Left ventricle myocardium superior (tissue), 1 donor: ENCODE results near the gene PCDH1. TPM values are rescaled to one million over a fixed set of nuclear protein-coding genes. Genes with fewer than 3 reads are reported as not detected.

Experiments used
- ATAC-seq: fragments of 200-7000 bp; cut with Tn5 transposase; one replicate; pipeline ENCODE4 v1.9.1; 2020; ENCODE audit warnings: mild to moderate bottlenecking, moderate library complexity
- DNase-seq: peaks from one replicate; pipeline ENCODE4 v3.0.0-alpha.2; 2020
- intact Hi-C: fragments of 100-400 bp; cut with micrococcal nuclease; formaldehyde crosslinking; loops from one replicate; pipeline ENCODE4 v1.11.0; 2022
- total RNA-seq: library from RNA; stranded (reverse); fragmentation: NEBNext Ultra II Directional; extraction: Animal tissue kit (Norgen Biotek cat#: 25700); gene quantifications from one replicate; pipeline ENCODE4 v1.2.1, GENCODE V29; 2021
- donor health status: DM: no; HTN: yes; CAD: no; lungs with severe emphysema.

PCDH1 gene
- total RNA-seq, 1 donor from 2014 or later = 17.2 TPM

DNA sequence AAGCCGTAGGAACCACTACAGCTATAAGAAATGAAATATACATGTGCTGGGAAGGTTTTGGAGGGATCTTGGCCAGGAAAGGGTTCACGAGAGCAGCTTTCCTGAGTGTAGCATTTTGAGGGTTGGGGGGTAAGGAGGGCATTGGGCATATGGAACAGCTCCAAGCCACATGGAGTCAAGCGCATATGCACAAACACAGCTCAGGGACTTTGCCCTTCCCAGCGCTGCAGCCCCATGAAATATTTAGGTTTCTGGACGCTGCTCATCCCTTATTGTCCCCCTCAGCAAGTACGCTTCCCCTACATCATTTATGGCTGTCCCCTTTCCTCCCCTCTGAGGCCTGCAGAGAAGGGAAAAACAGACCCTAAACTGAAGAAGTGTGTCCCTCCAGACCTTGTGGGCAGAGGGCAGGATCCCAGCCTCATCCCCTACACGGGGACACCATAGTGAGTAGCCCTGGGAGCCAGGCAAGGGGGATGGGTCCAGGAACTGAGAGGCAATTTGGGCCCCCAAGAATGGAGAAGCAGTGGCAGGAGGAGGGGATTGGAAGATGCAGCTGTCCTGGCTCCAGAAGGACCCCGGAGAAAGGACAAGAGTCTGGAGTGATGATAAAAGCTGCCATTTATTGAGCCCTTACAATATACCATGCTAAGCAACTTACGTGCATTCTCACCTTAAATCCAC lies 33.7 kb downstream of the PCDH1 start:
- intact Hi-C loops = no loop called here
- ATAC-seq = no peak
- DNase-seq = no peak

- intact Hi-C loops = no loop called here
- ATAC-seq = peak; percentile 7
- DNase-seq = no peak
Measured at GRCh38 chr5:141843156-141843927, 34.9 kb downstream of the PCDH1 start.

DNA sequence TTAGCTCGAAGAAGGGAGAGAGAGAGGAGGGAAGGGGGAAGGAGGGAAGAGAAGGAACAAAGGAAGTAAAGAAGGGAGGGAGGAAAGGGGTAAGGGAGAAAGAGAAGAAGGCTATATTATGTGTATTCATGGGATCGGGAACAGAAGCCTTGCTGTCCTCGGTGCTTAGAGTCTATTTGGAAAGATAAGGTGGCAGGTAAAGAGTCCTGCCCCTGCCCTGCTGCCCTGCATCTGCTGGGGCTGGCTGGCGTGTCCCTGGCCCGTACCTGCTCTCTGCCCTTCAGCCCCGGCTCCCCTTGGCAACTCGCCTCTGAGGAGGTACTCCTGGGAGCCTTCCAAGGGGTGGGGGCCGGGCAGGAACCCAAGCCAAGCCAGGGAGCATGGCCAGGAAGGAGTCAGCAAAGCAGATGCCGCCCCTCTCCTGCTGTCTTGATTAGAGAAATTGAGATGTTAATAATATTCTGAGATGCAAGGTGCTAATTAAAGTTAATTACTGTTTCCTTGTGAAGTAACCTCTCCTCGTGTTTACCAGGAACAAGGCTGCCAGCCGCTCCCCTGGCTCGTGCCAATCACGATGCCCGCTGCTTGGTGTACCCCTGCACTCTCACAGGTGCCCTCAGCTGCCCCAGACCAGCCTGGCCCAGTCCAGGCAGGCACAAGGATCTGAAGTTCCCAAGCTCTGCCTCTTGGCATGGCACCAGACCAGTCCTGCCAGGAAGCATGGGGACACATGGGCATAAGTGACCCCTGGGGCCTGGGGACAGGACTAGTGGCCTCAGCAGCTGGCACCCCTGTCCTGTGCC lies 36.6 kb downstream of the PCDH1 start:
- intact Hi-C loops = no loop called here
- ATAC-seq = peak; percentile 15
- no peak for DNase-seq

GRCh38 chr5:141840826-141841360 lies 37.3 kb downstream of the PCDH1 start:
- intact Hi-C loops = no loop called here
- no peak for DNase-seq

GRCh38 chr5:141840280-141840812 lies 37.9 kb downstream of the PCDH1 start:
- ATAC-seq (no peak), DNase-seq (no peak)
- intact Hi-C loops = no loop called here

More at GRCh38 chr5:141840826-141841360, 37.3 kb downstream of the PCDH1 start:
- ATAC-seq = no peak

GRCh38 chr5:141839015-141839513 lies 39.1 kb downstream of the PCDH1 start:
- DNase-seq (no peak), ATAC-seq (no peak)
- intact Hi-C loops = no loop called here

- DNase-seq (no peak), ATAC-seq (no peak)
- intact Hi-C loops = no loop called here
Measured at GRCh38 chr5:141838326-141839014, 39.7 kb downstream of the PCDH1 start.

DNA sequence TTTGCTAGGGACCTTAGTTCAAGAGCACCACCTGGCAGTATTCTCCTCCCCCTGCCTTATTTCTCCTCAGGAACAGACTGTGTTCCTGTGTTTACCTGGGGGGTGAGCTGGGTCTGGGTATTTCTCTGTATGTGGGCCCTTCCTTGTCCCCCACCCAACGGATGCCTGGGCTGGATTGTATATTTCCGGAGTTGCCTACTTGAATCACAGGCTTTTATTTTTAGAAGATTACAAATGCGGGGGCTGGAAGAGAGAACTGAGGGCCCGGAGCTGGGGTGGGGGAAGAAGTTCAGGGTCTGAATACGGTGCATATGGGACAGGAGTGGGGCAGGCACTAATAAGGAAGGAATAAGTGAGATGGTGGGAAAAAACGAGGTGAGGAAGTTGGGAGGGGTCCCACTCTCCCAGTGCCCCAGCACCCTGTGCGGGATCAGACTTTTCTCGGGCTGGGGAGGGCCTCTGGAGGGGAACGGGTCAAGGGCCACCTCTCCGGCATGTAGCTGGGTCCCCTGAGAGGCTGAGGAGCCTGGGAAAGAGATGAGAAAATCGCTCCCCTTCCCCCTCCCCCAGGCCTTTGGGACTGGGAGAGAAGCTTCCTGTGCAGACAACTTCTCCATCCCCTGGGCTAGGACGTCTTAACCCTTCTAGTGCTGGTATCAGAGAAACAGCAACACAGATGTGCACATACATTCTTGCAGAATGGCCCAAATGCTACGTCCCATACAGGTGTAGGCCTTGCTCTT lies 42.1 kb downstream of the PCDH1 start:
- peak; percentile 79 for ATAC-seq
- intact Hi-C loops = no loop called here
- DNase-seq = peak; percentile 62

DNA sequence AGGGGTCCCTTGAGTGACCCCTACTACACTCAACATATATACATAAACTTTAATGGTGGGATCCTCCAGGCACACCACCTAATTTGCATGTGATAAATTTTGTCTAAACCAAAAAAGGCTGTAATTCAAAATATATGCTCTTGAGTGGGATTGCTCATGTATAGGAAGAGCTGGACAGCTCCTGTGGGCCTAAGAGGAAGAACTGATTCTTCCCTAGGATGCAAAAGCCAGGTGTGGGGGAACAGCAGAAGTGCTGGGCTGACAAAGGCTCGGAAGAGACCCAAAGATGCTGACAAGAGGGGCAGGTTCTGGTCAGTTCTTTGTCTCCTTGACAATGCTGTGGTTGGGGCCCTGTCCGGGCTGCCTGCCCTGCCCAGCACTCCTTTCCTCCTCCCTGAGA lies 43.9 kb downstream of the PCDH1 start:
- no peak for ATAC-seq
- intact Hi-C loops = no loop called here
- no peak for DNase-seq

DNA sequence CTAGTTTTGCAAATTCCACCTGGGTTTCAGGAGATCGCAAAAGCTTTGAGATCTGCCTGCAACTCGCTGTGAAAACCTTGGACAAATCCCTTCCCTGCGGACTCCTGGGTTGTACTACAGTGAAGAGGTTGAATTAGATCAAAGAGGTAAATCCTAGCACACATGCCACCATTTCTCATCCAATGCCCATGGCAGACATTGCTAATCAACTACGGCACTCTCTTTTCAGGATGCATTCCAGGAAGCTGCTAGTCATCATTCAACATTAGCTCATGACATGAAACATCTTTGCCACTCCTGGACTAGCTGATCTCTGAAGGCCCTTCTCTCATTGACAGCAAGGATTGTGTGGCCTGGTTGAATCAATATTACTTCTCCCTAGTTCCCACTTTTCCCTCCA lies 46.1 kb downstream of the PCDH1 start:
- intact Hi-C loops = no loop called here
- ATAC-seq = no peak
- DNase-seq = no peak

GRCh38 chr5:141828162-141828561 lies 50.0 kb downstream of the PCDH1 start:
- DNase-seq (no peak), ATAC-seq (no peak)
- intact Hi-C loops = no loop called here

- peak; percentile 74 for ATAC-seq
- peak; percentile 54 for DNase-seq
- intact Hi-C loops = no loop called here
Measured at GRCh38 chr5:141826674-141827073, 51.5 kb downstream of the PCDH1 start.

- no peak for DNase-seq
- intact Hi-C loops = no loop called here
- no peak for ATAC-seq
Measured at GRCh38 chr5:141825791-141826560, 52.2 kb downstream of the PCDH1 start.

DNA sequence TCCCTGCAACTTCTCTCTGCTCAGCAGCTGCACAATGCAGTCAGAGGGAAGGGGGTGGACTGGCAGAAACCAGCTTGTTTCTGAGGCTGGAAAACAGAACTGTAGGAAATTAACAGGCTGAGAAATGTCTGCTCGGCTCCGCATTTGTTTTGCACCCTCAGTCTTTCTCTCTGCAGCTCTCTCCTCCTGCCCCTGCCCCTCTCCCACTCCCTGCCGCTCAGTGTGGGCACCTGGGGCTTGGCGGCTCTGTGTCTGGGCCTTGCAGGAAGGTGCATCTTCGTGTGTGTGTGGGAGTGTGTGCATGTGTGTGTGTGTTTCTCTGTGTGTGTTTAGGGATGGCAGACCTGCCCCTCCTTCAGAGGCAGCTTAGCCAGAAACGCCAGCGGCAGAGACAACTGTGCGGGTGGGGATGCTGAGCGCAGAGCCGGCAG lies 53.0 kb downstream of the PCDH1 start:
- DNase-seq (no peak), ATAC-seq (no peak)
- intact Hi-C loops = no loop called here

GRCh38 chr5:141824717-141825116 lies 53.5 kb downstream of the PCDH1 start:
- no peak for DNase-seq
- intact Hi-C loops = no loop called here
- no peak for ATAC-seq

DNA sequence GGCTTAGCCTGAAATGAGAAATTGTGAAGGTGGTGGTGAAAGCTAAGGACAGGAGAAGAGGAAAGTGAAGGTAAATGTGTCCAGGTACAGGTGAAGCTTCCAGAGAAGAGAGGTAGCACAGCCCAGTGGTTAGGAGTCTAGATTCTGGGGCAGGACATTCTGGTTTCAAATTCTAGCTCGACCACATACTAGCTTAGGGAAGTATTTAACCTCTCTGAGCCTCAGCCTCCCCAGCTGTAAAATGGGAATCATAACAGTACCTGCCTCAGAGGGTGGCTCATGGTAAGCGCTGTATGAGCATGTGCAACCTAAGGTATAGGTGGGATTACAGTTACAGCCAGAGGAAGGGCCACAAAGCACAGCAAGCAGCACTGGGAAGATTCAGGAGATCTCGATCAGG lies 55.2 kb downstream of the PCDH1 start:
- DNase-seq (no peak), ATAC-seq (no peak)
- intact Hi-C loops = no loop called here

DNA sequence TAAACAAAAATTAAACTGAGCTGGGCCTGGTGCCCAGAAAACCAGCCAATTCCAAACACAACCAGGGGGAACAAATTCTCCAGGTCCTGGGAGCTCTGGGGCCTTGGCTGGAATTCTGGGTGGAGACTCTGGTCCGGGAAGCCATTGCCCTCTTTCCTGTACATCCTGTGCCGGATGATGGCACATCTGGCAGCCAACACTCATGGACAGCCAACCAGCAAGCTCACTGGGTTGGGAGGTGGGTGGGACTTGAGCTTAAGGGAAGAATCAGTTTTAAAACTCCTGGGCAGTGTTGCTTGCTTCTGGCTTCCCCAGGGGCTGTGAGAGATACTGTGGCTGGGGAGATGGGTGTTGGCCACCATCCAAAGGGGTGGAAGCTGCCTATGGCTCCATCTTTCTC lies 56.1 kb downstream of the PCDH1 start:
- DNase-seq (no peak), ATAC-seq (peak; percentile 36)
- intact Hi-C loops = no loop called here
